Measurements from ENCODE around the gene TSC1.

GRCh38 chr9:132885720-132886333 is 58.6 kb downstream of the TSC1 start:
- TF ChIP-seq CTCF (IDR thresholded peaks at IDR 0.05): no peak
- TF ChIP-seq POLR2A (IDR thresholded peaks at IDR 0.05): no peak
- no peak for TF ChIP-seq EP300 (IDR thresholded peaks at IDR 0.05)
